GM12891 (cell line): ENCODE data around the gene SUPV3L1.
"Not testable (repeated sequence)": the region's sequence is repeated elsewhere in the genome, so short reads cannot be mapped to it uniquely, and the experiment has no call there.

ENCODE experiments used
- DNase-seq: peaks from one replicate; pipeline ENCODE4 v3.0.0; 2011; ENCODE audit warnings: low spot score; ENCODE audit not compliant: insufficient read length
- FAIRE-seq: peaks from 2 replicates; lab custom pipeline; 2011; peaks lifted over from hg19 to GRCh38; lab: Jason Lieb, UNC
- PAX5 ChIP-seq: IDR thresholded peaks from 2 replicates; pipeline ENCODE4 v1.6.1; 2011; ENCODE audit warnings: low read length, moderate library complexity, mild to moderate bottlenecking; ENCODE audit not compliant: insufficient read depth, severe bottlenecking
- POLR2A ChIP-seq: IDR thresholded peaks from 2 replicates; pipeline ENCODE4 v1.6.1; 2011; ENCODE audit warnings: low read depth, low read length, control low read depth
- POLR2AphosphoS5 ChIP-seq: IDR thresholded peaks from 2 replicates; pipeline ENCODE4 v1.6.1; 2011; ENCODE audit warnings: low read depth, low read length, control low read depth
- POU2F2 ChIP-seq: IDR thresholded peaks from 2 replicates; pipeline ENCODE4 v1.6.1; 2011; ENCODE audit warnings: low read depth, mild to moderate bottlenecking, control low read depth, low read length, moderate library complexity
- SPI1 ChIP-seq: IDR thresholded peaks from 2 replicates; pipeline ENCODE4 v1.6.1; 2011; ENCODE audit warnings: low read depth, low read length, control low read depth
- TAF1 ChIP-seq: IDR thresholded peaks from 2 replicates; pipeline ENCODE4 v1.6.1; 2011; ENCODE audit warnings: low read depth, low read length, control low read depth

The SUPV3L1 gene

DNA sequence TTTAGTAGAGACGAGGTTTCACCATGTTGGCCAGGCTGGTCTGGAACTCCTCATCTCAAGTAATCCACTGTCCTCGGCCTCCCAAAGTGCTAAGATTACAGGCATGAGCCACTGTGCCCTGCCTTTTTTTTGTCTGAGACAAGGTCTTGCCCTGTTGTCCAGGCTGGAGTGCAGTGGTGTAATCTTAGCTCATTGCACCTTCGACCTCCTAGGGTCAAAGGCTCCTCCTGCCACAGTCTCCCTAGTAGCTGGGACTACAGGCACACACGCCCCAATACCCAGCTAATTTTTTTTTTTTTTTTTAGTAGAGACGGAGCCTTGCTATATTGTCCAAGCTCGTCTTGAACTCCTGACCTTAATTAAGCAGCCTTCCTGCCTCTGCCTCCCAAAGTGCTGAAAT, 26.8 kb upstream of the SUPV3L1 start:
- DNase-seq, result no peak
- FAIRE-seq, result no peak

DNA sequence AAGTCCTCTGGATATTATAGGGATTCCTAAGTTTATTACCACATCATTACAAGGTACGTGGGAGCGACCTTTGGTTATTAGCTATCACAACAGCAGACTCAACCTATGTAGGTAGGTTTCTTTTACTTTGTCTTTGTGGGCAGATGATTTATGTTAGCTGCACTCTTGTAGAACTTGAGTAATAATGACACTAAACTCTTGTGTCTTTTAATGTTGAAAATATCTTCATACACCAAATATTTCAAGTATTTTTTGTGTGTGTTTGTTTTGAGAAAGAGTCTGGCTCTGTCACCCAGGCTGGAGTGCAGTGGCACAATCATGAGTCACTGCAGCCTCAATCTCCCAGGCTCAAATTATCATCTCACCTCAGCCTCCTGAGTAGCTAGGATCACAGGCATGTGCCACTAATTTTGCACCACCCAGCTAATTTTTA, 19.2 kb upstream of the SUPV3L1 start:
- no peak for TF ChIP-seq POLR2A
- TF ChIP-seq POLR2AphosphoS5, result no peak
- no peak for TF ChIP-seq SPI1
- no peak for TF ChIP-seq POU2F2
- no peak for TF ChIP-seq TAF1
- no peak for TF ChIP-seq PAX5
- DNase-seq, result no peak
- no peak for FAIRE-seq

More for the DNA sequence above, 26.8 kb upstream of the SUPV3L1 start:
- TF ChIP-seq POLR2A, result no peak
- no peak for TF ChIP-seq POU2F2
- TF ChIP-seq PAX5, result no peak
- TF ChIP-seq TAF1, result no peak
- no peak for TF ChIP-seq SPI1
- TF ChIP-seq POLR2AphosphoS5, result no peak

GRCh38 chr10:69168493-69168892, 11.5 kb upstream of the SUPV3L1 start:
- FAIRE-seq, result no peak
- TF ChIP-seq PAX5 (no peak), POU2F2 (no peak)
- no peak for DNase-seq

DNA sequence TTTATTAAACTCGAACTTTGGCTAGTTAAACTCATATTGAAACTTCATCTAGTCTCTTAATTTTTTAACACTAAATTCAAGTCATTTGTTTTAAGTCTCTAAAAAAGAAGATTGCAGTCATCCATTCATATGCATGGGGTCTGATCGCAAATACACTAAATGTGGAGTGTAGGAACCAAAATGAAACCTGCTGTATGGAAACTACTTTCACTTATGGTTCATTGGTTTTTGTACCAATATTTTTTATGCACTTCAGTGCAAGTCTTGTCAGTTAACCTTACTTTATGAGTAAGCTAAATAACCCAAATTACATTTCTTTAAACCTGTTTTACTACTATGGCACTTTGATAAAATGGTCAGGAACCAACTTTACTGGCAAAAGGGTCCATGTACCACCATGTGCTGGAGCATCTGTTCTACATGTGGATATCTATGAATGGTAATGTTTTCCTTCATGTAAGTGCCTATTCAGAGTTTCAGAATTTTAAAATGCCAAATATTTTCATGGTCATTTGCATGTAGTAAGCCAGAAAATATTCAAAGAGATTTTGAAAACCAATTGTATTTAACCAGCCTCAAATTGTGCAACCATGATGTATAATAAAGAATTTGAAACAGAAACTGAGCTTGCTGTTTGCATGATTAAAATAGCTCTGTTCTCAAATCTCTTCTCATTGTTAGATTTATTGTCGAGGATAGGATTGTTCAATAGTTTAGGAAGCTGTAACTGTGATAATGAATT, 7.6 kb upstream of the SUPV3L1 start:
- no peak for TF ChIP-seq POU2F2
- no peak for TF ChIP-seq TAF1
- no peak for TF ChIP-seq POLR2AphosphoS5
- TF ChIP-seq PAX5, result no peak
- no peak for TF ChIP-seq POLR2A
- TF ChIP-seq SPI1, result no peak
- peak; percentile 77 for FAIRE-seq
- peak; percentile 20 for DNase-seq

DNA sequence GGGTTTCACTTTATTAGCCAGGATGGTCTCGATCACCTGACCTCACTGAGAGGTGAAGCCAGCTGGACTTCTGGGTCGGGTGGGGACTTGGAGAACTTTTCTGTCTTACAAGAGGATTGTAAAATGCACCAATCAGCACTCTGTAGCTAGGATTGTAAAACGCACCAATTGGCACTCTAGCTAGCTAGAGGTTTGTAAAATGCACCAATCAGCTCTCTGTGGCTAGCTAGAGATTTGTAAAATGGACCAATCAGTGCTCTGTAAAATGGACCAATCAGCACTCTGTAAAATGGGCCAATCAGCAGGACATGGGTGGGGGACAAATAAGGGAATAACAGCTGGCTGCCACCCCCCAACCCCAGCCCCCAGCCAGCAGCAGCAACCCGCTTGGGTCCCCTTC, 4.7 kb upstream of the SUPV3L1 start:
- not testable (repeated sequence) for DNase-seq, FAIRE-seq

GRCh38 chr10:69176823-69177222, 3.2 kb upstream of the SUPV3L1 start:
- DNase-seq (no peak), FAIRE-seq (no peak)
- TF ChIP-seq TAF1, result no peak
- no peak for TF ChIP-seq POLR2AphosphoS5
- no peak for TF ChIP-seq SPI1

DNA sequence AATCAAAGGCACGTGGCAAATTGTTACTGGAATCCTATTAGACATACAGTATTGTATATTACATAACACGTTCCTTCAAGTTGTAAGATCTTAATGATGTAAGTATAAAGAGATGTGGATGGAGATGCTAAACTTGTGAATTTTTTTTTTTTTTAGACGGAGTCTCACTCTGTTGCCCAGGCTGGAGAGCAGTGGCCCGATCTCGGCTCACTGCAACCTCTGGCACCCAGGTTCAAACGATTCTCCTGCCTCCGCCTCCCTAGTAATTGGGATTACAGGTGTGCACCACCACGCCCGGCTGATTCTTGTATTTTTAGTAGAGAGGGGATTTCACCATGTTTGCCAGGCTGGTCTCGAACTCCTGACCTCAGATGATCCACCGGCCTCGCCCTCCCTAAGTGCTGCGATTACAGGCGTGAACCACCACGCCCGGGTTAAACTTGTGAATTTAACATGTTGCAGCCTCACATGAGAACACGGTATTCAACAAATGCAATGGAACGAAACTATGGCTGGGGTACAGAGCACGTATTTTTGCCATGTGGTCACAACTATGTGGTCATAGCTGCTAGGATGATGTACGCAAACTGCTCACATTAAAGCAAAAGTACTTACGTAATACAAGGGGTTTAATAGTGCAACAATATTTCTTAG, 818 bp upstream of the SUPV3L1 start:
- FAIRE-seq, result no peak
- no peak for DNase-seq
- TF ChIP-seq POLR2AphosphoS5 (no peak), TAF1 (no peak), POU2F2 (no peak), POLR2A (no peak), PAX5 (no peak), SPI1 (no peak)

- no peak for DNase-seq
- FAIRE-seq, result peak; percentile 38
- TF ChIP-seq POLR2A (no peak), SPI1 (no peak), TAF1 (no peak), PAX5 (no peak), POU2F2 (no peak), POLR2AphosphoS5 (no peak)
Observed at GRCh38 chr10:69180525-69181204, 631 bp downstream of the SUPV3L1 start.

DNA sequence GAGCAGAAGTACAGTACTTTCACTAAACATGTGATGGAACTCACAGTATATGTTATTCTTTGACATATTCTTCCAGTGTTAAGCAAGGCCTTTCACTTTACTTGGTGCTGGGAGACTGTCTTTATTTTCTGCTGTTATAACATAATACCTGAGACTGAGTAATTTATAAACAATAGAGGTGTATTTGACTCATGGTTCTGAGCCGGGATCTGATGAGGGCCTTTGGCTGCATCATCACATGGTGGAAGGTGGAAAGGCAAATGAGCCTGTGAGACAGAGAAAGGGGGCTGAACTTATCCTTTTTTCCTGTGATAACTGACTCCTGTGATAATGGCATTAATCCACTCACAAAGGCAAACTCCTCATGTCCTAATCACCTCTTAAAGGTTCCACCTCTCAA, 1.4 kb downstream of the SUPV3L1 start:
- FAIRE-seq (no peak), DNase-seq (no peak)
- TF ChIP-seq PAX5 (no peak), POLR2AphosphoS5 (no peak), SPI1 (no peak), TAF1 (no peak), POLR2A (no peak), POU2F2 (no peak)

DNA sequence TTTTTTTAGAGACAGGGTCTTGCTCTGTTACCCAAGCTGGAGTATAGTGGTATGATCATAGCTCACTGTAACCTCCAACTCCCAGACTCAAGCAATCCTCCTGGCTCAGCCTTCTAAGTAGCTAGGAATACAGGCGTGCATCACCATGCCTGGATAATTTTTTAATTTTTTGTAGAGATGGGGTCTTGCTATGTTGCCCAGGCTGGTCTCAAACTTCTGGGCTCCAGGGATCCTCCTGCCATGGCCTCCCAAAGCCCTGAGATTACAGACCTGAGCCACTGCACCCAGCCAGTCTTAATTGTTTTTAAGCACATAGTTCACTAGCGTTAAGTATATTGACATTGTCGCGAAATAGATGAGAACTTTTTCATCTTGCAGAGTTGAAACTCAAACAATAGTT, 2.0 kb downstream of the SUPV3L1 start:
- FAIRE-seq (no peak), DNase-seq (no peak)
- TF ChIP-seq POLR2A (no peak), PAX5 (no peak), POU2F2 (no peak), SPI1 (no peak), POLR2AphosphoS5 (no peak), TAF1 (no peak)

- TF ChIP-seq POLR2A, result no peak
- no peak for TF ChIP-seq TAF1
- TF ChIP-seq SPI1, result no peak
- FAIRE-seq (no peak), DNase-seq (no peak)
Observed at GRCh38 chr10:69186524-69186923, 6.5 kb downstream of the SUPV3L1 start.
